GM18873 (cell line): ENCODE measurements around the gene APOBEC3F.
A peak's percentile ranks its signal among the peaks of the same experiment; 100 is the strongest.
"Not testable (repeated sequence)": the region's sequence is repeated elsewhere in the genome, so short reads cannot be mapped to it uniquely, and the experiment has no call there.

Experiments used
- ATAC-seq: cut with Tn5 transposase; IDR thresholded peaks from one replicate; pipeline ENCODE4 v1.9.1; 2021; ENCODE audit warnings: mild to moderate bottlenecking, moderate library complexity, moderate number of reproducible peaks; ENCODE audit not compliant: unreplicated experiment, low FRiP score

The APOBEC3F gene

GRCh38 chr22:39040538-39041296 lies at the start of gene APOBEC3F:
Gene APOBEC3F (plus strand): TSS chr22:39040864. CDS start chr22:39040961, 97 bp downstream.
- peak; percentile 91 for ATAC-seq

GRCh38 chr22:38992871-38993371 lies 47.7 kb upstream of the APOBEC3F start:
- ATAC-seq: not testable (repeated sequence)

- ATAC-seq: no peak
Measured at GRCh38 chr22:38996105-38996504, 44.6 kb upstream of the APOBEC3F start.

- ATAC-seq: no peak
Measured at GRCh38 chr22:38997518-38997917, 43.1 kb upstream of the APOBEC3F start.

- no peak for ATAC-seq
Measured at GRCh38 chr22:39003165-39003638, 37.5 kb upstream of the APOBEC3F start.

GRCh38 chr22:39007177-39007576 lies 33.5 kb upstream of the APOBEC3F start:
- no peak for ATAC-seq

- ATAC-seq: not testable (repeated sequence)
Measured at GRCh38 chr22:39008271-39008850, 32.3 kb upstream of the APOBEC3F start.

- ATAC-seq: no peak
Measured at GRCh38 chr22:39010946-39011345, 29.7 kb upstream of the APOBEC3F start.

- ATAC-seq: no peak
Measured at GRCh38 chr22:39012533-39013511, 27.8 kb upstream of the APOBEC3F start.

- ATAC-seq: not testable (repeated sequence)
Measured at GRCh38 chr22:39013561-39013941, 27.1 kb upstream of the APOBEC3F start.

GRCh38 chr22:39013942-39014722 lies 26.5 kb upstream of the APOBEC3F start, which contains the start of gene APOBEC3C:
Gene APOBEC3C (plus strand): TSS chr22:39014257. CDS start chr22:39014363, 106 bp downstream.
- ATAC-seq: no peak

GRCh38 chr22:39014723-39015121 lies 25.9 kb upstream of the APOBEC3F start:
- ATAC-seq: not testable (repeated sequence)

GRCh38 chr22:39016592-39016991 lies 24.1 kb upstream of the APOBEC3F start:
- no peak for ATAC-seq

- ATAC-seq: no peak
Measured at GRCh38 chr22:39017596-39018365, 22.9 kb upstream of the APOBEC3F start.

- ATAC-seq: not testable (repeated sequence)
Measured at GRCh38 chr22:39020021-39020651, 20.5 kb upstream of the APOBEC3F start.

- no peak for ATAC-seq
Measured at GRCh38 chr22:39021552-39022250, 19.0 kb upstream of the APOBEC3F start.

GRCh38 chr22:39024519-39025308 lies 15.9 kb upstream of the APOBEC3F start:
- no peak for ATAC-seq
